Duodenal mucosa (tissue), 2 donors: ENCODE measurements around the gene VWA2.
A peak's percentile ranks its signal among the peaks of the same experiment; 100 is the strongest.

ENCODE experiments used
- H3K27ac ChIP-seq: one replicate; pipeline ENCODE4 v1.7.0; 2013; ENCODE audit warnings: low read depth, low read length
- H3K27me3 ChIP-seq, 2 donors: one replicate each; pipeline ENCODE4 v1.7.0; 2013; ENCODE audit warnings: low read length in 2 of 2, control low read depth in 1 of 2; ENCODE audit not compliant: insufficient read depth in 2 of 2, control insufficient read depth in 1 of 2
- H3K36me3 ChIP-seq, 2 donors: one replicate each; pipeline ENCODE4 v1.7.0; 2013; ENCODE audit warnings: low read length in 2 of 2, control low read depth in 1 of 2; ENCODE audit not compliant: insufficient read depth in 2 of 2, control insufficient read depth in 1 of 2
- H3K4me1 ChIP-seq, 2 donors: one replicate each; pipeline ENCODE4 v1.7.0; 2013; ENCODE audit warnings: low read length in 2 of 2, control low read depth in 1 of 2; ENCODE audit not compliant: insufficient read depth in 2 of 2, control insufficient read depth in 1 of 2
- H3K4me3 ChIP-seq, 2 donors: one replicate each; pipeline ENCODE4 v1.7.0; 2013; ENCODE audit warnings: low read length in 2 of 2, low read depth in 1 of 2
- H3K9ac ChIP-seq, 2 donors: one replicate each; pipeline ENCODE4 v1.7.0; 2013; ENCODE audit warnings: low read length in 2 of 2, low read depth in 1 of 2
- H3K9me3 ChIP-seq, 2 donors: one replicate each; pipeline ENCODE4 v1.7.0; 2013; ENCODE audit warnings: low read length in 2 of 2, control low read depth in 1 of 2; ENCODE audit not compliant: control insufficient read depth in 1 of 2

Gene VWA2

DNA sequence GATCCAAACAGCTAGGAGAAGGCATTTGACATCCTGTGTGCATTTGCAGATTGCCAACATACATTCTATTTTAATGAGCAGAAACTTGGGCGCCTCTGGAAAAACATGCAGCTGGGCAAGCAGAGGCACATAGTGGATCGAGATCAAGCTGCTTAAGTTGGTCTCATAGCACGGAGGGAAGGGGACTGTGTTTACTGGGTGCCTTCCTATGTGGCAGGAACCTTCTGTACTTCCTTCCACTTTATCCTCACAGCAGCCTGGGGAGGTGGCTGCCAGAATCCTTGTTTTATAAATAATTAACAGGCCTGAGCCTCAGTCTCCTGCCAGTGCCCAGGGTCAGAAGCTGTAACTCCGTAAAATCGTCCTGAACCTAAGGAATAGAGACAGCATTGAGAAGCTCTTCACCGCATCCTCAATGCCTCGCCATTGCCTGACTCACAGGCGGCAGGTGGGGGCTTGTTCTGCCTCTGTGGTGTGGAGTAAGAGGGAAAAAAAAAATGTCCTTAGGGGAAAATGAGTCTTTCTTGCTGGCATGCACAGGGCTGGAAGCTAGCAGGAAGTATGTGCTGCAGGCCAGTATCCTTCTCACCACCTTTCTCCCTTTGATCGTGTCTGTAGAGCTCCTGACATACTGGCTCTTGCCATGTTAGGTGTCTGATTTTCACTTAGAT, 6.2 kb downstream of the VWA2 start:
- Histone ChIP-seq H3K4me1 (peaks cover 21% of the 10 kb centered on the region in 2 donors), H3K9me3 (no peaks in the 10 kb centered on the region), H3K27ac (no peak overlapping the region), H3K9ac (peak overlapping the region in 1 of 2 donors; percentile 21), H3K36me3 (no peaks in the 10 kb centered on the region), H3K27me3 (peaks cover 3 to 8% of the 10 kb centered on the region in 2 donors), H3K4me3 (peak overlapping the region; percentile 19 to 50)

- Histone ChIP-seq H3K4me3 (peak overlapping the region in 1 of 2 donors; percentile 49), H3K4me1 (peaks cover 19 to 21% of the 10 kb centered on the region in 2 donors), H3K27ac (no peak overlapping the region), H3K27me3 (peaks cover 3 to 4% of the 10 kb centered on the region in 2 donors), H3K36me3 (no peaks in the 10 kb centered on the region), H3K9me3 (no peaks in the 10 kb centered on the region), H3K9ac (no peak overlapping the region)
Measured at GRCh38 chr10:114246679-114247305, 7.7 kb downstream of the VWA2 start.

- H3K4me3 ChIP-seq = no peak overlapping the region
- H3K4me1 ChIP-seq = peaks cover 8 to 14% of the 10 kb centered on the region in 2 donors
- H3K9ac ChIP-seq = no peak overlapping the region
- H3K9me3 ChIP-seq = no peaks in the 10 kb centered on the region
- H3K27me3 ChIP-seq = no peaks in the 10 kb centered on the region
- H3K36me3 ChIP-seq = no peaks in the 10 kb centered on the region
- no peak overlapping the region for H3K27ac ChIP-seq
Measured at GRCh38 chr10:114250236-114250635, 11.2 kb downstream of the VWA2 start.

- Histone ChIP-seq H3K36me3 (no peaks in the 10 kb centered on the region), H3K4me3 (no peak overlapping the region), H3K27me3 (no peaks in the 10 kb centered on the region), H3K27ac (no peak overlapping the region), H3K9me3 (no peaks in the 10 kb centered on the region), H3K4me1 (peaks cover 3 to 9% of the 10 kb centered on the region in 2 donors), H3K9ac (no peak overlapping the region)
Measured at GRCh38 chr10:114250716-114251115, 11.7 kb downstream of the VWA2 start.

DNA sequence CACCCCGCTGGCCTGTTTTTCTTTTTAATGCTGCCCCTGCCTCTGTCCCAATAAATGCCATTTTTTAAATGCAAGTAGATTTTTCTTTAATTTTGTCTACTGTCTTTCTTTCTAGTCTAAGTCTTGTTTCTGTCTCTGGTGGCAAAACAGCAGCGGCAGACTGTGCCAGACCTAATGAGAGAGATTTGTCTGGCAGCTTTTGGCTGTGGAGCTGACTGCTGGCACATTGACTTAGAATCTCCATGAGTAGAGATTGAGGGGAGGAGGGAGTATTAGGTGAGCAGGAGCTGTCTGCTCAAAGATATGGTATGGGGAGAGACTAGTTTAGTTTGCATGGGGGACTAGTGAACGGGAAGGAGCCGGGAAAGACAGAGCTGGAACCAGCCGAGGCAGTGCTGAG, 13.0 kb downstream of the VWA2 start:
- Histone ChIP-seq H3K27me3 (no peaks in the 10 kb centered on the region), H3K9me3 (no peaks in the 10 kb centered on the region), H3K27ac (no peak overlapping the region), H3K4me3 (no peak overlapping the region), H3K9ac (no peak overlapping the region), H3K4me1 (peaks cover 0 to under 1% of the 10 kb centered on the region in 2 donors), H3K36me3 (no peaks in the 10 kb centered on the region)

GRCh38 chr10:114252883-114253282, 13.8 kb downstream of the VWA2 start:
- Histone ChIP-seq H3K27ac (no peak overlapping the region), H3K4me3 (no peak overlapping the region), H3K4me1 (peaks cover under 1 to 4% of the 10 kb centered on the region in 2 donors), H3K9me3 (no peaks in the 10 kb centered on the region), H3K36me3 (no peaks in the 10 kb centered on the region), H3K27me3 (no peaks in the 10 kb centered on the region), H3K9ac (no peak overlapping the region)

- Histone ChIP-seq H3K27ac (no peak overlapping the region), H3K4me1 (peaks cover 4 to 6% of the 10 kb centered on the region in 2 donors), H3K36me3 (no peaks in the 10 kb centered on the region), H3K9ac (no peak overlapping the region), H3K9me3 (no peaks in the 10 kb centered on the region), H3K27me3 (no peaks in the 10 kb centered on the region), H3K4me3 (no peak overlapping the region)
Measured at GRCh38 chr10:114255227-114255626, 16.2 kb downstream of the VWA2 start.

GRCh38 chr10:114256008-114256765, 17.1 kb downstream of the VWA2 start:
- H3K4me3 ChIP-seq = no peak overlapping the region
- no peaks in the 10 kb centered on the region for H3K9me3 ChIP-seq
- no peak overlapping the region for H3K9ac ChIP-seq
- no peak overlapping the region for H3K27ac ChIP-seq
- H3K27me3 ChIP-seq = no peaks in the 10 kb centered on the region
- H3K4me1 ChIP-seq = peaks cover 4 to 6% of the 10 kb centered on the region in 2 donors
- no peaks in the 10 kb centered on the region for H3K36me3 ChIP-seq

DNA sequence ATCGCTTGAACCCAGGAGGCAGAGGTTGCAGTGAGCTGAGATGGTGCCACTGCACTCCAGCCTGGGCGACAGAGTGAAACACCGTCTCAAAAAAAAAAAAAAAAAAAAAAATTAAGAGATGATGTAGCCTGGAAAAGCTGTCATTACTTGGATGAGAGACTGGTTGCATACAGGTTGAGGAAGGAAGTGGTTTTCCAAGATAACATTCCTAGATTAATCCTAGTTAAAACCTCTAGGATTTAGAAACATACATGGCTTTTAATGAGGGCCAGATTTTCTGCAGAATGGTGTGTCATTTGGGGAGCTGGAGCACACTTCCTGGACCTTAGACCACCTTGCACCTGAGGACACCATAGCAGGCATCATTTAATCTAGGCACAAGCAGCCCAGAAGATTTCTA, 17.8 kb downstream of the VWA2 start:
- Histone ChIP-seq H3K9me3 (no peaks in the 10 kb centered on the region), H3K36me3 (no peaks in the 10 kb centered on the region), H3K4me3 (no peak overlapping the region), H3K9ac (no peak overlapping the region), H3K27me3 (no peaks in the 10 kb centered on the region), H3K4me1 (peaks cover 4 to 6% of the 10 kb centered on the region in 2 donors), H3K27ac (no peak overlapping the region)

- Histone ChIP-seq H3K36me3 (no peaks in the 10 kb centered on the region), H3K4me3 (no peak overlapping the region), H3K27ac (no peak overlapping the region), H3K9ac (no peak overlapping the region), H3K27me3 (no peaks in the 10 kb centered on the region), H3K9me3 (no peaks in the 10 kb centered on the region), H3K4me1 (peaks cover 4 to 6% of the 10 kb centered on the region in 2 donors)
Measured at GRCh38 chr10:114257498-114257897, 18.4 kb downstream of the VWA2 start.
